HUDEP-2 (cell line): ENCODE measurements around the gene DCAF8L2.
A peak's percentile ranks its signal among the peaks of the same experiment; 100 is the strongest.
"Not testable (repeated sequence)": the region's sequence is repeated elsewhere in the genome, so short reads cannot be mapped to it uniquely, and the experiment has no call there.

Experiments
- DNase-seq, 76 experiments: peaks; one replicate each; lab custom pipeline; 2025; ENCODE audit not compliant: unreplicated experiment in 76 of 76; lab: John Stamatoyannopoulos, UW

DCAF8L2 gene

GRCh38 chrX:27675493-27675892 is 85.3 kb downstream of the DCAF8L2 start:
- no peak for DNase-seq

GRCh38 chrX:27679281-27679680 is 89.1 kb downstream of the DCAF8L2 start:
- no peak for DNase-seq

GRCh38 chrX:27680726-27681125 is 90.6 kb downstream of the DCAF8L2 start:
- no peak for DNase-seq

- DNase-seq, result peak in 13 of 76 experiments; percentile 0 to 36 (median 1)
Observed at GRCh38 chrX:27683566-27684208, 93.5 kb downstream of the DCAF8L2 start.

- no peak for DNase-seq
Observed at GRCh38 chrX:27694667-27695066, 104.5 kb downstream of the DCAF8L2 start.

GRCh38 chrX:27706526-27706925 is 116.4 kb downstream of the DCAF8L2 start:
- DNase-seq, result no peak

GRCh38 chrX:27715610-27716009 is 125.5 kb downstream of the DCAF8L2 start:
- no peak for DNase-seq

- DNase-seq, result no peak
Observed at GRCh38 chrX:27728291-27728690, 138.1 kb downstream of the DCAF8L2 start.

GRCh38 chrX:27731962-27732361 is 141.8 kb downstream of the DCAF8L2 start:
- DNase-seq, result no peak

- DNase-seq, result no peak
Observed at GRCh38 chrX:27735914-27736313, 145.8 kb downstream of the DCAF8L2 start.

- no peak for DNase-seq
Observed at GRCh38 chrX:27740933-27741332, 150.8 kb downstream of the DCAF8L2 start.

- not testable (repeated sequence) for DNase-seq
Observed at GRCh38 chrX:27743521-27743920, 153.4 kb downstream of the DCAF8L2 start.

GRCh38 chrX:27746516-27746915 is 156.4 kb downstream of the DCAF8L2 start:
- no peak for DNase-seq

GRCh38 chrX:27750298-27750697 is 160.2 kb downstream of the DCAF8L2 start:
- DNase-seq, result not testable (repeated sequence)

GRCh38 chrX:27751976-27752375 is 161.8 kb downstream of the DCAF8L2 start:
- no peak for DNase-seq

GRCh38 chrX:27765718-27766117 is 175.6 kb downstream of the DCAF8L2 start:
- no peak for DNase-seq

GRCh38 chrX:27767387-27767786 is 177.2 kb downstream of the DCAF8L2 start:
- no peak for DNase-seq

- no peak for DNase-seq
Observed at GRCh38 chrX:27775984-27776383, 185.8 kb downstream of the DCAF8L2 start.

GRCh38 chrX:27796640-27797257 is 206.6 kb downstream of the DCAF8L2 start:
- no peak for DNase-seq

- no peak for DNase-seq
Observed at GRCh38 chrX:27797575-27797974, 207.4 kb downstream of the DCAF8L2 start.
